Colonic mucosa (tissue), 4 donors: ENCODE results near the gene BRCA1. TPM values are rescaled to one million over a fixed set of nuclear protein-coding genes. Genes with fewer than 3 reads are reported as not detected.

ENCODE experiments used
- DNase-seq: peaks from one replicate; pipeline ENCODE4 v3.0.0-alpha.2; 2020
- H3K27ac ChIP-seq: fragments of 200-600 bp; one replicate; pipeline ENCODE4 v1.8.0; 2021
- H3K27me3 ChIP-seq: fragments of 200-600 bp; one replicate; pipeline ENCODE4 v1.8.0; 2021
- H3K36me3 ChIP-seq: fragments of 200-600 bp; one replicate; pipeline ENCODE4 v1.8.0; 2021
- H3K4me1 ChIP-seq: fragments of 200-600 bp; one replicate; pipeline ENCODE4 v1.8.0; 2021; ENCODE audit warnings: mild to moderate bottlenecking
- H3K4me3 ChIP-seq: fragments of 200-600 bp; one replicate; pipeline ENCODE4 v1.8.0; 2021
- H3K9ac ChIP-seq, 2 donors: one replicate each; pipeline ENCODE4 v1.7.0; 2013; ENCODE audit warnings: control low read depth in 2 of 2, low read depth in 2 of 2, low read length in 2 of 2
- H3K9me3 ChIP-seq: fragments of 200-600 bp; one replicate; pipeline ENCODE4 v1.8.0; 2021
- intact Hi-C: fragments of 100-400 bp; cut with DNase I; formaldehyde crosslinking; loops from one replicate; pipeline ENCODE4 v1.14.1; 2022
- total RNA-seq, 2 donors: library from RNA; stranded (reverse); fragmentation: NEBNext Ultra II Directional in 1 of 2; extraction: Animal tissue kit (Norgen Biotek cat#: 25700) in 1 of 2; gene quantifications; one replicate each; pipeline ENCODE4 v1.2.1, GENCODE V29; 2021
- TF ChIP-seq, protein P1 (sequence below): fragments of 200-600 bp; IDR thresholded peaks from one replicate; pipeline ENCODE4 v1.8.0; 2022; ENCODE audit warnings: antibody characterized with exemption, mild to moderate bottlenecking
- donor health status: healthy.
- donor health status: DM: no; HTN: no; CAD: no.
- donor health status: DM: no; HTN: no; CAD: no.

BRCA1 gene
- total RNA-seq, 2 donors from 2014 or later, result 9.5 to 44.1 TPM

DNA sequence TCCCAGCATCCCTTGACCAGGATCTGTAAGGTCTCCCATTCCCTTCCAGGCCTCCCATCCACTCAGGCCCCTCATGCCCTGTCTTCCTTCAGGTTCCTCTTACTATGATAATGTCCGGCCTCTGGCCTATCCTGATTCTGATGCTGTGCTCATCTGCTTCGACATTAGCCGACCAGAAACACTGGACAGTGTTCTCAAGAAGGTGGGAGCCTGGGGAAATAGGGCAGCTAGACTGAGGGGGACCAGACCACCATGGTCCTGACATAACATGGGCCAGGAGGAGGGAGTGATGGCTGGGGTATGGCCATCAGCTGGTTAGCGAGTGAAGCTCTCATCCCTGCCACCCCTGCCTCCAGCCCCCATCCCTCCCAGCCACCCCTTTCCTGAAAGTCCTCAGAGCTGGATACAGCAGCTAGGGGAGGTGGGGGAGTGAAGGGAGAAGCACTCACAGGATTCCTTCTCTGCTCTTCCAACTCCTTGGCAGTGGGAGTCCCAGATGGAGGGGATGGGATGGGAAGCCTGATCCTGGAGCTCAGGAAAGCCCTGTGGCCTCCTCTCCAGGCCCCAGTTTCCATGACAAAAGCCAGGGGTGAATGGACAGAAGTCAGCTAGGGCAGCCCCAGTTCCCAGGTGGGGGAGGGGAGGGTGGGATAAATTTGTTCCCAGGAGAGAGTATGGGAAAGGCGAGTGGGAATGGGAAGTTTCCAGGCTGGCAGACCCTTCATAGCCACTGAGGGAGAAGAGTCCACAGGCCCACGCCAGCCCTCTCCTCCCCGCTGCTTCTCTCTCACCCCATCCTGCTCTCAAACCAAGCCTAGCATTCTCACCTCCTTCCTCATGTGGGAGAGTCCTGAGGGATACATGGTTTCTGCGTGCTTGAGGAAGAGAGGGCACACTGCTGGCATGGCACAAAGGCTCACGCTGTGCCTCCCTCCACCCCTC is 97.8 kb downstream of the BRCA1 start:
- H3K9me3 ChIP-seq, result no peaks in the 10 kb centered on the region
- no peak for DNase-seq
- no peaks in the 10 kb centered on the region for H3K36me3 ChIP-seq
- intact Hi-C loops, result loop anchor here (10.0 kb wide), 2 partner anchors 287 to 317 kb away; no protein-coding TSS in a partner anchor
- TF ChIP-seq, protein P1, sequence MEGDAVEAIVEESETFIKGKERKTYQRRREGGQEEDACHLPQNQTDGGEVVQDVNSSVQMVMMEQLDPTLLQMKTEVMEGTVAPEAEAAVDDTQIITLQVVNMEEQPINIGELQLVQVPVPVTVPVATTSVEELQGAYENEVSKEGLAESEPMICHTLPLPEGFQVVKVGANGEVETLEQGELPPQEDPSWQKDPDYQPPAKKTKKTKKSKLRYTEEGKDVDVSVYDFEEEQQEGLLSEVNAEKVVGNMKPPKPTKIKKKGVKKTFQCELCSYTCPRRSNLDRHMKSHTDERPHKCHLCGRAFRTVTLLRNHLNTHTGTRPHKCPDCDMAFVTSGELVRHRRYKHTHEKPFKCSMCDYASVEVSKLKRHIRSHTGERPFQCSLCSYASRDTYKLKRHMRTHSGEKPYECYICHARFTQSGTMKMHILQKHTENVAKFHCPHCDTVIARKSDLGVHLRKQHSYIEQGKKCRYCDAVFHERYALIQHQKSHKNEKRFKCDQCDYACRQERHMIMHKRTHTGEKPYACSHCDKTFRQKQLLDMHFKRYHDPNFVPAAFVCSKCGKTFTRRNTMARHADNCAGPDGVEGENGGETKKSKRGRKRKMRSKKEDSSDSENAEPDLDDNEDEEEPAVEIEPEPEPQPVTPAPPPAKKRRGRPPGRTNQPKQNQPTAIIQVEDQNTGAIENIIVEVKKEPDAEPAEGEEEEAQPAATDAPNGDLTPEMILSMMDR, result no peak
- no peak overlapping the region for H3K4me3 ChIP-seq
- H3K4me1 ChIP-seq, result no peaks in the 10 kb centered on the region
- H3K27me3 ChIP-seq, result no peaks in the 10 kb centered on the region
- no peak overlapping the region for H3K9ac ChIP-seq
- no peak overlapping the region for H3K27ac ChIP-seq

DNA sequence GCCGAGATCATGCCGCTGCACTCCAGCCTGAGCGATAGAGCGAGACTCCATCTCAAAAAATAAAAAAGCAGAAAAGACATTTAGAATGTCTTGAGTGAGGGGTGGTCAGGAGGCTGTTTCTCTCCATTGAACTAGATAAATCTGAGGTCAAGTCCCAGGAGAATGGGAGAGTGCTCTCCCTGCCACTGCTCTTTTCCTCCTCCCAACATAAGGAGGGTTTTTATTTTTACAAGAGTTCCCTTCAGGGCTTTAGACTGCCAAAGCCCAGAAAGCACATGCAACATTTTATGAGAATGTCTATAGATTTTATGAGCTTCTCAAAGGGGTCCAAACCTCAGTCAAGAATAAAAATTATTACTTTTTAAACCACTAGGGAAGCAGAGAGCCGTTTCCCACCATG is 98.6 kb downstream of the BRCA1 start:
- Histone ChIP-seq H3K36me3 (no peaks in the 10 kb centered on the region), H3K4me3 (no peak overlapping the region), H3K9me3 (no peaks in the 10 kb centered on the region), H3K4me1 (no peaks in the 10 kb centered on the region), H3K27ac (no peak overlapping the region), H3K9ac (no peak overlapping the region), H3K27me3 (no peaks in the 10 kb centered on the region)
- DNase-seq, result no peak
- TF ChIP-seq, protein P1, result no peak
- intact Hi-C loops, result loop anchor here (10.0 kb wide), 2 partner anchors 288 to 318 kb away; no protein-coding TSS in a partner anchor

DNA sequence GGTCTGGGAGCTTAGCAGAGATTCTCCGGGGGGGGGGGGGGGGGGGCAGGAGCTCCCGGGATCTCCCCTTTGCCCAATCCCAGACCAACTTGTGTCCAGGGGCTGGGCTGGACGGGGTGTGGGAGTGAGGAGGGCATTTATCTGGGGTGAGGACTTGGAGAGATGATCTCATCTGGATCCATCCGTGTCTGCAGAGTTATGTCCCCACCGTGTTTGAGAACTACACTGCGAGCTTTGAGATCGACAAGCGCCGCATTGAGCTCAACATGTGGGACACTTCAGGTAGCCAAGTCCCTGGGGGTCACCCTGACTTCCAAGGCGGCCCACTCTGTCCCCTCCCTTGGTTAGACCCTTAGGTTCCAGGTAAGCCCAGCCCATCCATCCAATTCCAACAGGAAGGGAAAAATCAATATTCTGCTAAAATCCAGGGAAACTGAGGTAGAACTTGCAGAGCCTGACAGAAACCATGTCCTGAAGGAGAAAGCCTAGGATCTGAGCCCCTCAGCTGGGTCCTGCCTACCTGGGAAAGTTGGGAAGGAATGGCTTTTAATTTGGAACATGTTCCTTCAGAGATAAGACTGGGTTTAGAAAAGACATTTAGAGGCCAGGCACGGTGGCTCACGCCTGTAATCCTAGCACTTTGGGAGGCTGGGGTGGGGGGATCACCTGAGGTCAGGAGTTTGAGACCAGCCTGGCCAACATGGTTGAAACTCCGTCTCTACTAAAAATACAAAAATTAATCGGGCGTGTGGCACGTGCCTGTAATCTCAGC is 99.2 kb downstream of the BRCA1 start:
- Histone ChIP-seq H3K9ac (no peak overlapping the region), H3K9me3 (no peaks in the 10 kb centered on the region), H3K36me3 (no peaks in the 10 kb centered on the region), H3K4me3 (no peak overlapping the region), H3K27ac (no peak overlapping the region), H3K4me1 (no peaks in the 10 kb centered on the region), H3K27me3 (no peaks in the 10 kb centered on the region)
- TF ChIP-seq, protein P1, result no peak
- intact Hi-C loops, result loop anchor here (10.0 kb wide), 2 partner anchors 289 to 319 kb away; no protein-coding TSS in a partner anchor
- DNase-seq, result no peak

DNA sequence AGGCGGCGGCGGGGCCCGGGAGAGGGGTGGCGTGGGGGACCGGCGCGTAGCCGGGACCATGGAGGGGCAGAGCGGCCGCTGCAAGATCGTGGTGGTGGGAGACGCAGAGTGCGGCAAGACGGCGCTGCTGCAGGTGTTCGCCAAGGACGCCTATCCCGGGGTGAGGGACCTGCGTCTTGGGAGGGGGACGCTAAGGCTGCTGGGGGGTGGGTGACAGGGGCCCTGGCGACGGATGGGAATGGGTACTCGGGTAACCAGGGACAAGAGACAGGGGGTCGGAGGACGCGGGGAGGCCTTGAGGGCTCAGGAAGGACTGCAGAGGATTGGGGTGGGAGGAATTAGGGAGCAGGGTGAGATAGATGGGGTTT is 99.9 kb downstream of the BRCA1 start:
- H3K9me3 ChIP-seq, result no peaks in the 10 kb centered on the region
- H3K36me3 ChIP-seq, result no peaks in the 10 kb centered on the region
- intact Hi-C loops, result loop anchor here (10.0 kb wide), 2 partner anchors 290 to 320 kb away; no protein-coding TSS in a partner anchor
- TF ChIP-seq, protein P1, result no peak
- H3K9ac ChIP-seq, result peak overlapping the region in 1 of 2 donors; percentile 35
- H3K27me3 ChIP-seq, result no peaks in the 10 kb centered on the region
- DNase-seq, result no peak
- H3K4me1 ChIP-seq, result no peaks in the 10 kb centered on the region
- peak overlapping the region; percentile 49 for H3K4me3 ChIP-seq
- H3K27ac ChIP-seq, result no peak overlapping the region
